HepG2 (cell line): ENCODE measurements around the gene TMEM270. TPM values are rescaled to one million over a fixed set of nuclear protein-coding genes. Genes with fewer than 3 reads are reported as not detected.

ENCODE experiments used
- ATF7-NPFF ChIP-seq: sonication (generic); formaldehyde crosslinking; IDR thresholded peaks from 2 replicates; pipeline ENCODE4 v1.8.1; 2023; ENCODE audit warnings: mild to moderate bottlenecking, low read depth, missing genetic modification reagents, moderate library complexity
- DNMT1 ChIP-seq: sonication (generic); formaldehyde crosslinking; IDR thresholded peaks from 2 replicates; pipeline ENCODE4 v1.5.1; 2020; ENCODE audit warnings: mild to moderate bottlenecking, missing genetic modification reagents
- EP300 ChIP-seq, 3 experiments: sonication (generic) in 1 of 3; formaldehyde crosslinking in 1 of 3; IDR thresholded peaks; 2 replicates each; pipeline versions ENCODE4 v1.5.1 to v1.6.1; 2011 to 2020; ENCODE audit warnings: low read depth in 2 of 3, low read length in 2 of 3, borderline replicate concordance in 1 of 3, improper control_type of control experiment in 1 of 3, mild to moderate bottlenecking in 1 of 3, missing genetic modification reagents in 1 of 3, moderate library complexity in 1 of 3
- FOXP4 ChIP-seq: sonication (generic); formaldehyde crosslinking; IDR thresholded peaks from 2 replicates; pipeline ENCODE4 v1.4.0; 2020; ENCODE audit warnings: missing genetic modification reagents
- GLMP ChIP-seq: sonication (generic); formaldehyde crosslinking; IDR thresholded peaks from 2 replicates; pipeline ENCODE4 v1.9.0; 2021; ENCODE audit warnings: missing genetic modification reagents, mild to moderate bottlenecking, borderline replicate concordance
- HNRNPUL1 ChIP-seq: fragments of 200-400 bp; formaldehyde crosslinking; IDR thresholded peaks from 2 replicates; pipeline ENCODE4 v1.6.1; 2017; ENCODE audit warnings: low read depth, mild to moderate bottlenecking, low read length, moderate library complexity
- KLF16 ChIP-seq, 2 experiments: sonication (generic) in 1 of 2; formaldehyde crosslinking in 1 of 2; IDR thresholded peaks; 2 replicates each; pipeline versions ENCODE4 v1.6.1 to v1.8.0; 2016 to 2023; ENCODE audit warnings: missing genetic modification reagents in 2 of 2, missing compliant biosample characterization in 1 of 2
- LCORL ChIP-seq, 2 experiments: fragments of 450-650 bp in 1 of 2; sonication (generic) in 1 of 2; formaldehyde crosslinking in 1 of 2; IDR thresholded peaks; 2 replicates each; pipeline versions ENCODE4 v1.5.0 to v1.6.1; 2017 to 2020; ENCODE audit warnings: antibody characterized with exemption in 1 of 2, missing genetic modification reagents in 1 of 2
- MAX ChIP-seq: IDR thresholded peaks from 2 replicates; pipeline ENCODE4 v1.6.1; 2012; ENCODE audit warnings: inconsistent platforms
- MAZ ChIP-seq, 2 experiments: sonication (generic) in 1 of 2; formaldehyde crosslinking in 1 of 2; IDR thresholded peaks; 2 replicates each; pipeline versions ENCODE4 v1.5.0 to v1.6.1; 2012 to 2020; ENCODE audit warnings: low read depth in 2 of 2, mild to moderate bottlenecking in 2 of 2, borderline replicate concordance in 1 of 2, improper control_type of control experiment in 1 of 2, low read length in 1 of 2, missing genetic modification reagents in 1 of 2, moderate library complexity in 1 of 2
- NFKBIZ ChIP-seq: IDR thresholded peaks from 2 replicates; pipeline ENCODE4 v1.6.1; 2018; ENCODE audit warnings: missing genetic modification reagents, missing compliant biosample characterization
- ONECUT2 ChIP-seq: sonication (generic); formaldehyde crosslinking; IDR thresholded peaks from 2 replicates; pipeline ENCODE4 v1.4.0; 2020; ENCODE audit warnings: missing genetic modification reagents
- PHF21A ChIP-seq: sonication (generic); formaldehyde crosslinking; IDR thresholded peaks from 2 replicates; pipeline ENCODE4 v1.5.0; 2020; ENCODE audit warnings: mild to moderate bottlenecking, missing genetic modification reagents
- RXRB ChIP-seq: IDR thresholded peaks from 2 replicates; pipeline ENCODE4 v1.6.1; 2016; ENCODE audit warnings: borderline replicate concordance, missing genetic modification reagents, missing compliant biosample characterization
- SMAD3 ChIP-seq: sonication (generic); formaldehyde crosslinking; IDR thresholded peaks from 2 replicates; pipeline ENCODE4 v1.4.0; 2020; ENCODE audit warnings: missing genetic modification reagents
- SOX6 ChIP-seq, 2 experiments: fragments of 450-650 bp in 1 of 2; sonication (generic) in 1 of 2; formaldehyde crosslinking in 1 of 2; IDR thresholded peaks; 2 replicates each; pipeline versions ENCODE4 v1.4.0 to v1.6.1; 2017 to 2020; ENCODE audit warnings: antibody characterized with exemption in 1 of 2, mild to moderate bottlenecking in 1 of 2, missing genetic modification reagents in 1 of 2
- SP2 ChIP-seq: sonication (generic); formaldehyde crosslinking; IDR thresholded peaks from 2 replicates; pipeline ENCODE4 v1.5.1; 2020; ENCODE audit warnings: mild to moderate bottlenecking, missing genetic modification reagents
- TAF1 ChIP-seq: sonication (generic); formaldehyde crosslinking; IDR thresholded peaks from 2 replicates; pipeline ENCODE4 v1.4.0; 2020; ENCODE audit warnings: missing genetic modification reagents
- TCF12 ChIP-seq, 2 experiments: fragments of 450-650 bp in 1 of 2; sonication (generic) in 1 of 2; formaldehyde crosslinking in 1 of 2; IDR thresholded peaks; 2 replicates each; pipeline versions ENCODE4 v1.6.1 to v1.8.0; 2017 to 2022; ENCODE audit warnings: antibody characterized with exemption in 1 of 2, mild to moderate bottlenecking in 1 of 2, missing genetic modification reagents in 1 of 2, moderate library complexity in 1 of 2
- ZBTB7A ChIP-seq: sonication (generic); formaldehyde crosslinking; IDR thresholded peaks from 2 replicates; pipeline ENCODE4 v1.8.0; 2022; ENCODE audit warnings: mild to moderate bottlenecking, missing genetic modification reagents
- ZNF251 ChIP-seq: sonication (generic); formaldehyde crosslinking; IDR thresholded peaks from 2 replicates; pipeline ENCODE4 v1.9.0; 2021; ENCODE audit warnings: mild to moderate bottlenecking, missing genetic modification reagents
- ZNF354B ChIP-seq: sonication (generic); formaldehyde crosslinking; IDR thresholded peaks from 2 replicates; pipeline ENCODE4 v1.8.0; 2022; ENCODE audit warnings: mild to moderate bottlenecking, missing genetic modification reagents
- ZNF614 ChIP-seq: IDR thresholded peaks from 2 replicates; pipeline ENCODE4 v1.6.1; 2018; ENCODE audit warnings: missing biosample characterization, missing genetic modification reagents, inconsistent platforms, borderline replicate concordance
- ZNF619 ChIP-seq: sonication (generic); formaldehyde crosslinking; IDR thresholded peaks from 2 replicates; pipeline ENCODE4 v1.4.0; 2020; ENCODE audit warnings: mild to moderate bottlenecking, missing genetic modification reagents
- ZNF773 ChIP-seq: sonication (generic); formaldehyde crosslinking; IDR thresholded peaks from 2 replicates; pipeline ENCODE4 v1.4.0; 2020; ENCODE audit warnings: missing genetic modification reagents, borderline replicate concordance
- polyA plus RNA-seq, 8 experiments: library from polyadenylated mRNA; depleted of rRNA in 3 of 8; stranded (reverse) in 7 of 8; unstranded in 1 of 8; fragments of >200 nt; fragmentation: Illumina TruSeq in 4 of 8; extraction: Trizol in 4 of 8; gene quantifications; 2 replicates each; pipeline versions ENCODE4 v1.2.1 to v1.2.3, GENCODE V29; 2011 to 2016; ENCODE audit warnings: low read depth in 4 of 8, missing spikeins in 1 of 8, mixed read lengths in 1 of 8; ENCODE audit not compliant: insufficient read depth in 1 of 8
- total RNA-seq, 5 experiments: library from RNA; depleted of rRNA; stranded (reverse); fragments of >200 nt; fragmentation: Illumina TruSeq; extraction: Trizol; gene quantifications; 2 replicates each; pipeline ENCODE4 v1.2.3, GENCODE V29; 2016; ENCODE audit warnings: low read depth in 1 of 5

TMEM270 gene
- total and polyA plus RNA-seq, 2 of the 13 experiments (the other 11 are each of a cell fraction or from before 2014, with no cell fraction given), result not detected

GRCh38 chr7:73842067-73842976 lies 18.6 kb upstream of the TMEM270 start, which contains the start of gene METTL27 (continued):
- TF ChIP-seq ZNF354B (CRISPR knock-in tag) (no peak), ZNF773 (CRISPR knock-in tag) (no peak), KLF16 (CRISPR knock-in tag; IDR thresholded peaks at IDR 0.05) (0 out of 4 replicates have a peak, but pooled peaks of 1 of the 2 experiments have one; percentile 21), PHF21A (CRISPR knock-in tag) (no peak), ZNF251 (CRISPR knock-in tag) (no peak), LCORL (IDR thresholded peaks at IDR 0.05) (no peak), LCORL (CRISPR knock-in tag; IDR thresholded peaks at IDR 0.05) (0 out of 2 replicates have a peak, but pooled peaks have one; percentile 17), HNRNPUL1 (no peak), ZBTB7A (peak; percentile 54; the same call in 1 of the 2 replicates), EP300 (IDR thresholded peaks at IDR 0.05; ENCODE audit: low read depth in 2 of 2, low read length in 2 of 2) (no peak), EP300 (CRISPR knock-in tag; IDR thresholded peaks at IDR 0.05; ENCODE audit: borderline replicate concordance) (no peak), FOXP4 (CRISPR knock-in tag) (no peak), ZNF614 (CRISPR knock-in tag) (no peak), ZNF619 (no peak), ONECUT2 (CRISPR knock-in tag) (no peak), RXRB (CRISPR knock-in tag) (no peak; the same call in 1 of the 2 replicates), ATF7-NPFF (CRISPR knock-in tag) (no peak), MAZ (IDR thresholded peaks at IDR 0.05; ENCODE audit: borderline replicate concordance, low read depth, low read length) (0 out of 2 replicates have a peak, but pooled peaks have one; percentile 21), MAZ (CRISPR knock-in tag; IDR thresholded peaks at IDR 0.05; ENCODE audit: low read depth) (no peak), SMAD3 (CRISPR knock-in tag) (no peak), NFKBIZ (CRISPR knock-in tag) (no peak), SP2 (peak; percentile 85), GLMP (CRISPR knock-in tag) (no peak), DNMT1 (no peak), TCF12 (IDR thresholded peaks at IDR 0.05) (no peak), TCF12 (CRISPR knock-in tag; IDR thresholded peaks at IDR 0.05) (no peak), SOX6 (IDR thresholded peaks at IDR 0.05) (no peak), SOX6 (CRISPR knock-in tag; IDR thresholded peaks at IDR 0.05) (no peak), TAF1 (CRISPR knock-in tag) (peak; percentile 52), MAX (peak; percentile 56; the same call in 1 of the 2 replicates)
